H9 (cell line): Measurements from ENCODE around the gene FBXL15. TPM values are rescaled to one million over a fixed set of nuclear protein-coding genes. Genes with fewer than 3 reads are reported as not detected.

ENCODE experiments used
- DNase-seq: peaks from one replicate; pipeline ENCODE4 v3.0.0-alpha.2; 2017
- H2AFZ ChIP-seq: one replicate; pipeline ENCODE4 v1.6.1; 2013; ENCODE audit warnings: mild to moderate bottlenecking, low read length, control low read depth, moderate library complexity
- H2AK5ac ChIP-seq: 2 replicates; pipeline ENCODE4 v1.6.1; 2013; ENCODE audit warnings: low read length, control low read depth, mixed read lengths; ENCODE audit not compliant: insufficient read length
- H2BK120ac ChIP-seq: one replicate; pipeline ENCODE4 v1.6.1; 2013; ENCODE audit warnings: low read depth, mild to moderate bottlenecking, low read length, control low read depth, inconsistent platforms; ENCODE audit not compliant: poor library complexity, severe bottlenecking
- H2BK12ac ChIP-seq: 2 replicates; pipeline ENCODE4 v1.6.1; 2013; ENCODE audit warnings: low read length, control low read depth, mixed read lengths, low read depth; ENCODE audit not compliant: insufficient read length
- H2BK15ac ChIP-seq: 2 replicates; pipeline ENCODE4 v1.6.1; 2013; ENCODE audit warnings: low read depth, low read length, control low read depth
- H2BK20ac ChIP-seq: one replicate; pipeline ENCODE4 v1.6.1; 2013; ENCODE audit warnings: low read depth, mild to moderate bottlenecking, low read length, control low read depth, inconsistent platforms; ENCODE audit not compliant: poor library complexity, severe bottlenecking
- H2BK5ac ChIP-seq: 2 replicates; pipeline ENCODE4 v1.6.1; 2013; ENCODE audit warnings: low read length, control low read depth, mixed read lengths; ENCODE audit not compliant: insufficient read length
- H3K14ac ChIP-seq: 2 replicates; pipeline ENCODE4 v1.6.1; 2013; ENCODE audit warnings: low read length, control low read depth; ENCODE audit not compliant: insufficient read depth
- H3K18ac ChIP-seq: 2 replicates; pipeline ENCODE4 v1.6.1; 2013; ENCODE audit warnings: low read depth, mild to moderate bottlenecking, mixed read lengths, low read length, control low read depth; ENCODE audit not compliant: insufficient read length
- H3K23ac ChIP-seq: 2 replicates; pipeline ENCODE4 v1.6.1; 2013; ENCODE audit warnings: low read length, control low read depth, mixed read lengths, low read depth; ENCODE audit not compliant: insufficient read length
- H3K23me2 ChIP-seq: 2 replicates; pipeline ENCODE4 v1.6.1; 2013; ENCODE audit warnings: low read depth, mild to moderate bottlenecking, mixed read lengths, low read length, control low read depth; ENCODE audit not compliant: insufficient read length, poor library complexity, severe bottlenecking
- H3K27ac ChIP-seq: 2 replicates; pipeline ENCODE4 v1.5.1; 2013; ENCODE audit warnings: low read length, control low read depth, mixed read lengths, low read depth; ENCODE audit not compliant: insufficient read length
- H3K27me3 ChIP-seq: 2 replicates; pipeline ENCODE4 v1.6.1; 2013; ENCODE audit warnings: low read length, control low read depth, inconsistent platforms; ENCODE audit not compliant: insufficient read depth
- H3K4ac ChIP-seq: 2 replicates; pipeline ENCODE4 v1.6.1; 2013; ENCODE audit warnings: low read depth, mild to moderate bottlenecking, control low read depth, inconsistent platforms, low read length, moderate library complexity
- H3K4me1 ChIP-seq: 2 replicates; pipeline ENCODE4 v1.6.1; 2013; ENCODE audit warnings: low read length, control low read depth, inconsistent platforms; ENCODE audit not compliant: insufficient read depth
- H3K4me2 ChIP-seq: 2 replicates; pipeline ENCODE4 v1.6.1; 2013; ENCODE audit warnings: low read length, control low read depth, mixed read lengths; ENCODE audit not compliant: insufficient read length, insufficient read depth
- H3K56ac ChIP-seq: 2 replicates; pipeline ENCODE4 v1.6.1; 2013; ENCODE audit warnings: low read depth, mild to moderate bottlenecking, mixed read lengths, low read length, control low read depth; ENCODE audit not compliant: insufficient read length
- H3K79me1 ChIP-seq: 2 replicates; pipeline ENCODE4 v1.6.1; 2013; ENCODE audit warnings: low read depth, mild to moderate bottlenecking, moderate library complexity, low read length, control low read depth, inconsistent platforms; ENCODE audit not compliant: insufficient read depth, poor library complexity, severe bottlenecking
- H3K79me2 ChIP-seq: 2 replicates; pipeline ENCODE4 v1.6.1; 2013; ENCODE audit warnings: low read length, control low read depth, inconsistent platforms; ENCODE audit not compliant: insufficient read depth
- H3K9ac ChIP-seq: 2 replicates; pipeline ENCODE4 v1.6.1; 2013; ENCODE audit warnings: low read length, control low read depth, mixed read lengths; ENCODE audit not compliant: insufficient read length; ENCODE audit errors: extremely low read depth
- H3K9me3 ChIP-seq: one replicate; pipeline ENCODE4 v1.6.1; 2013; ENCODE audit warnings: low read depth, low read length, inconsistent platforms; ENCODE audit not compliant: control insufficient read depth
- H3T11ph ChIP-seq: one replicate; pipeline ENCODE4 v1.6.1; 2013; ENCODE audit warnings: mild to moderate bottlenecking, low read length, control low read depth, inconsistent platforms
- H4K20me1 ChIP-seq: one replicate; pipeline ENCODE4 v1.6.1; 2013; ENCODE audit not compliant: control insufficient read depth, insufficient read length, insufficient read depth
- H4K5ac ChIP-seq: 2 replicates; pipeline ENCODE4 v1.6.1; 2013; ENCODE audit warnings: low read depth, mild to moderate bottlenecking, mixed read lengths, low read length, control low read depth; ENCODE audit not compliant: insufficient read length
- H4K8ac ChIP-seq: replicated peaks from 2 replicates; pipeline ENCODE4 v1.6.1; 2013; ENCODE audit warnings: low read length, control low read depth, mixed read lengths, low read depth; ENCODE audit not compliant: insufficient read length
- H4K91ac ChIP-seq: 2 replicates; pipeline ENCODE4 v1.6.1; 2013; ENCODE audit warnings: low read depth, mild to moderate bottlenecking, moderate library complexity, mixed read lengths, low read length, control low read depth; ENCODE audit not compliant: insufficient read length
- H3K27ac Mint-ChIP-seq, 3 experiments: 2 replicates in 2 of 3; 3 replicates in 1 of 3; pipeline ENCODE4 v1.8.0; 2020 to 2021; ENCODE audit warnings: mixed read lengths in 3 of 3, mild to moderate bottlenecking in 1 of 3, moderate library complexity in 1 of 3
- H3K27me3 Mint-ChIP-seq: 2 replicates; pipeline ENCODE4 v1.8.0; 2021; ENCODE audit warnings: low read depth, mild to moderate bottlenecking, moderate library complexity, mixed read lengths
- H3K36me3 Mint-ChIP-seq, 3 experiments: 2 replicates in 2 of 3; 3 replicates in 1 of 3; pipeline ENCODE4 v1.8.0; 2020 to 2021; ENCODE audit warnings: low read depth in 3 of 3, mixed read lengths in 3 of 3; ENCODE audit not compliant: insufficient read depth in 1 of 3
- H3K4me1 Mint-ChIP-seq, 2 experiments: 2 replicates each; pipeline ENCODE4 v1.8.0; 2020; ENCODE audit warnings: mixed read lengths in 2 of 2
- H3K4me3 Mint-ChIP-seq, 2 experiments: 2 replicates in 1 of 2; 3 replicates in 1 of 2; pipeline ENCODE4 v1.8.0; 2020 to 2021; ENCODE audit warnings: mild to moderate bottlenecking in 2 of 2, mixed read lengths in 2 of 2, moderate library complexity in 1 of 2
- H3K9me3 Mint-ChIP-seq, 2 experiments: 2 replicates in 1 of 2; 3 replicates in 1 of 2; pipeline ENCODE4 v1.8.0; 2020; ENCODE audit warnings: mild to moderate bottlenecking in 2 of 2, mixed read lengths in 2 of 2, moderate library complexity in 1 of 2
- CTCF ChIP-seq: fragments of 200-600 bp; sonication (generic); conservative IDR thresholded peaks from 3 replicates; pipeline ENCODE4 v1.8.0; 2021; ENCODE audit warnings: antibody characterized with exemption, mild to moderate bottlenecking
- WGBS: extraction: QIAGEN DNeasy Blood & Tissue Kit; methylation state at CpG from one replicate; pipeline ENCODE4 v1.1.7; 2013; ENCODE audit warnings: missing lambda C conversion rate, low lambda C conversion rate, mixed read lengths; ENCODE audit not compliant: insufficient read length; ENCODE audit errors: extremely low coverage; 5-methylcytosine and 5-hydroxymethylcytosine counted together
- total RNA-seq: library from RNA; stranded (reverse); gene quantifications from 2 replicates; pipeline ENCODE4 v1.2.1, GENCODE V29; 2021

Gene FBXL15
- total RNA-seq, 1 experiment from 2014 or later, result 9.1 TPM

- DNase-seq, result no peak
- H3K27me3 Mint-ChIP-seq, result peaks cover 28% of the 10 kb centered on the region
- peaks cover 9 to 22% of the 10 kb centered on the region in 2 experiments for H3K4me1 Mint-ChIP-seq
- no peak overlapping the region for H3K18ac ChIP-seq
- H4K91ac ChIP-seq, result no peak overlapping the region
- H3K9me3 Mint-ChIP-seq, result no peaks in the 10 kb centered on the region; a peak in 1 of 5 replicates
- H3K79me2 ChIP-seq, result no peaks in the 10 kb centered on the region
- no peak overlapping the region for H3K56ac ChIP-seq
- H3K4me3 Mint-ChIP-seq, result no peak overlapping the region
- no peak overlapping the region for H4K8ac ChIP-seq
- H2BK120ac ChIP-seq, result no peak overlapping the region
- H3T11ph ChIP-seq, result no peak overlapping the region
- no peak overlapping the region for H2AK5ac ChIP-seq
- H2AFZ ChIP-seq, result no peak overlapping the region
- no peak overlapping the region for H2BK12ac ChIP-seq
- WGBS, result no CpG with 5 or more reads among the region's 8 CpGs
- H2BK20ac ChIP-seq, result no peak overlapping the region
- no peak overlapping the region for H4K5ac ChIP-seq
- no peak overlapping the region for H3K4ac ChIP-seq
- no peaks in the 10 kb centered on the region for H3K4me1 ChIP-seq
- H2BK5ac ChIP-seq, result no peak overlapping the region
- no peaks in the 10 kb centered on the region for H3K9me3 ChIP-seq
- H3K27ac ChIP-seq, result no peak overlapping the region
- no peak for TF ChIP-seq CTCF
- H3K27me3 ChIP-seq, result peaks cover 12% of the 10 kb centered on the region; the same call in 1 of the 2 replicates
- no peak overlapping the region for H3K4me2 ChIP-seq
- no peak overlapping the region for H3K9ac ChIP-seq
- H3K23ac ChIP-seq, result no peak overlapping the region
- no peak overlapping the region for H3K27ac Mint-ChIP-seq
- peaks cover 1 to 3% (median 1%) of the 10 kb centered on the region in 3 experiments; a peak in 4 of 7 replicates for H3K36me3 Mint-ChIP-seq
- no peak overlapping the region for H2BK15ac ChIP-seq
- H4K20me1 ChIP-seq, result no peaks in the 10 kb centered on the region
- H3K14ac ChIP-seq, result no peak overlapping the region
- peaks cover 9% of the 10 kb centered on the region for H3K23me2 ChIP-seq
- H3K79me1 ChIP-seq, result no peaks in the 10 kb centered on the region
Observed at GRCh38 chr10:102429468-102429867, 8.8 kb downstream of the FBXL15 start.
